GM19099 (cell line): ENCODE data around the gene TRIM24.

ENCODE experiments used
- POLR2A ChIP-seq: IDR thresholded peaks from 3 replicates; pipeline ENCODE4 v1.6.1; 2011; ENCODE audit warnings: low read depth; ENCODE audit not compliant: insufficient read length; ENCODE audit errors: extremely low read depth

Gene TRIM24

DNA sequence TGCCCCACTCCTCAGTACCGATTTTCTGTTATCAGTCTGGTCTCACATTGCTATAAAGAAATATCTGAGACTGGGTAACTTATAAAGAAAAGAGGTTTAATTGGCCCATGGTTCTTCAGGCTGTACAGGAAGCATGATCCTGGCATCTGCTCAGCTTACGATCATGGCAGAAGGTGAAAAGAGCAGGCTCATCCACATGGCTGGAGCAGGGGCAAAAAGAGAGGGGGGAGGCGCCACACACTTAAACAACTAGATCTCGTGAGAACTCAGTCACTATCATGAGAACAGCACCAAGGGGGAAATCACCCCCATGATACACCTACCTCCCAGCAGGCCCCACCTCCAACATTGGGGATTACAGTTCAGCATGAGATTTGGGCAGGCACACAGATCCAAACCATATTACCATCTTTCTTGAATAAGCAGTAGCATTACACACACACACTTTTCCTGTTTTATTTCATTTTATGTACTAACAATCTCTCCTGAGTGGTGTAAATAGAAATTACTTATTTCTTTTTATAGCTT is 53.3 kb downstream of the TRIM24 start:
- TF ChIP-seq POLR2A = no peak

DNA sequence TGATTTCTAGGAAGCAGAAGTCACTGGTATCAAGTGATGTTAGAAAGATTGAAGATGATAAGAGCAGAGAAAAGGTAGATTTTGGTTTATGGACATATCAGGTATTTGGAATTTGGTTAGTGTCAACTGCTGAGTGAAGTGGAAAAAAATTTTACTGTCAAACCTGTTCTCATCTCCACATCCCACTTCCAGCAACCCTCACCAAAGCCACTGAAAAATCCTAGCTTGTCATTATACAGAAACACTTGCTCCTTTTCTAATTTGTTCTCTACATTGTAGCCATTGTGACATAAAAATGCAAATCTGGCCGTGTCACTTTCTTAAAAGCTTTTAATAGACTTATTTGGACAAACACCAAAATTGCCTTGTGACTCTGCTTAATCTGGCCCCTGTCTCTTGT is 54.0 kb downstream of the TRIM24 start:
- TF ChIP-seq POLR2A = no peak

DNA sequence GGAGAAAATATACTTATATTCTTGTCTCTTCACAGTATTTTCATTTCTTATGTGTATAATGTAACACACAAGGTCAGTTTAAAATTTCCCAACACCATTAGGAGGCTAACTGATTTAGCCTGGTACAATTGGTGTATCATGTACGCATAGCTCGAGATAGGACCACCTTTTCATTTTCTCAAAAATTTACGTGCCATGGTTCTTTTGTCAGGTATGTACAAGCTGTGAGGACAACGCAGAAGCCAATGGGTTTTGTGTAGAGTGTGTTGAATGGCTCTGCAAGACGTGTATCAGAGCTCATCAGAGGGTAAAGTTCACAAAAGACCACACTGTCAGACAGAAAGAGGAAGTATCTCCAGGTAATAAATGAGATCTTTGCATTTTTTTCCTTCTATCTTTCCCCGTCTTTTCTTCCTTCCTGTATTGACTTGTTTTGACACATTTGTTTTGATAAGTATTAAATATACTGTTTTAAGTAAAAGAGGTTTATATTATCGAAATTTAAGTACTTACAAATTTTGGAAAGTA is 55.0 kb downstream of the TRIM24 start:
- no peak for TF ChIP-seq POLR2A

DNA sequence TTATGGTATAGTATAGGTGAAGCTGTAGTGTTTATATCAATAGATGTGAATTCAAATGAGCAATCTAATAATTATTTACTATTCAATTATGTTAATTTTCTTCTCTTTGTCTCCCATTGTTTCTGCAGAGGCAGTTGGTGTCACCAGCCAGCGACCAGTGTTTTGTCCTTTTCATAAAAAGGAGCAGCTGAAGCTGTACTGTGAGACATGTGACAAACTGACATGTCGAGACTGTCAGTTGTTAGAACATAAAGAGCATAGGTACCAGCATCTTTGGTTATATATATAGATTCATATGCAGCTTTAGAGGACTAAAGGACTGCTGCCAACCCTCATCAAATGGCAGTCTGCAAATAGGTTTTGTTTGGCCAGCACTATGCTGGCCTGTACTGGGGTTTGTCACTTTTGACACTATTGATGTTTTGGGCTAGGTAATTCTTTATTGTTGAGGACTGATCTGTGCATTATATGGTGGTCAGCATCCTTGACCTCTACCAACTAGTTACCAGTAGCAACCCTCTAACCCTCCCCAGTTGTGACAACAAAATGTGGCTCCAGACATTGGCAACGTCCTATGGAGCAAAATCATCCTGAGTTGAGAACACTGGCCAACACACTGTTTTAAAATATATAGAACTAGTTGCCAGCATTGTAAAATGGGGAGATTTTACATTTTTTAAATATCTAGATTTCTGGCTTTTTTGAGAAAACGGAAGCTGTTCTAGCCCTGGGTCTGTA is 59.2 kb downstream of the TRIM24 start:
- no peak for TF ChIP-seq POLR2A

DNA sequence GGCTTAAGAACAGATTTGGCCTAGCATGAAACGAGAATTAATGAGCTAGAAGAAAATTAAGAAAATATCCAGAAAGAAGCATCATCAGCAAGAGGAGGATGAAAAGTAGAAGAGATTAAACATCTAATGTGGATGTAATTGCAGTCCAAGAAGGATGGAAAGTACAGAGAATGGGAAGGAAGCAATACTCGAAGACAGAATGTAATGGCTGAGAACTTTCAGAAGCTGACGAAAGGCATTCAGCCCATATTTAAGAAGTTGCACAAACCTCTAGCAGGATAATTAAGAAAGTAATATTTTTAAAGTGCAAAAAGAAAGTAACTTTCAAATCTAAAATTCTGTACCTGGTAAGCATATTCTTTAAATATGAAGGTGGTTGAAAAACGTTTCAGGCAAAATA is 60.7 kb downstream of the TRIM24 start:
- no peak for TF ChIP-seq POLR2A

DNA sequence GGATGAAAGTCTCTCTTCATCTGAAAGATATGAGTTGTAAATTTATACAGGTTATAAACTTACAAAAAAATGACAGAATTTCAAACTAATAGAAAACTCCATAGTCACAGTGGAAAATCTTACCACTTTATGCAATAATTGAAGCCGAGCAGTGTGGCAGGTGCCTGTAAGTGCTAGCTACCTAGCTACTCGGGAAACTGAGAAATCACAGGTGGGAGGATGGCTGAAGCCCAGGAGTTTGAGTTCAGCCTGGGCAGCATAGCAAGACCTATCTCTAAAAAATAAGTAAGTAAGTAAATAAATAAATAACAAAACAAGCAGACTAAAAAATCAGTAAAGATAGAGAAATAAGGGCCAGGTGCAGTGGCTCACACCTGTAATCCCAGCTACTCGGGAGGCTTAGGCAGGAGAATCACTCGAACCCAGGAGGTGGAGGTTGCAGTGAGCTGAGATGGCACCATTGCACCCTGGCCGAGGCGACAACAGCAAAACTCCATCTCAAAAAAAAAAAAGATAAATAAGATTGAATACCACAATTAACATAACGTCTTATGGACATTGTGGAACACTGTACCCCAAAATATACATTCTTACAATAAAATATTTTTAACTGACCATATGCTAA is 61.9 kb downstream of the TRIM24 start:
- no peak for TF ChIP-seq POLR2A

DNA sequence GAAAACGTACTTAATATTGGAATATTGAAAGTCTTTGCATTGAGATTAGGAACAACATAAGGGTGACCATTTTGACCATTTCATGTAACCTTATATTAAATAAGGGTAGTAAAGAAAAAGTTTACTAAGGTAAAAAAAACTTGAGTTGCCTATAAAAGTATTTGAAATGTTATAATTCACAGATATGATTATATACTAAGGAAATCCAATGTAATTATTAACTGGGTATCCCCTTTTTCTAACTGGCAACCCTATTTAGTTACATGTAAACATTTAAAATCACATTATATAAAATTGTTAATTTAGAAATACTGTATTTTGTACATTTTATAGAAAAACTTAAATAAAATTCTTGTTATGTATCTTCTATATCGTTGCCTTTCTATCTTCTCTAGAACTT is 64.2 kb downstream of the TRIM24 start:
- no peak for TF ChIP-seq POLR2A

DNA sequence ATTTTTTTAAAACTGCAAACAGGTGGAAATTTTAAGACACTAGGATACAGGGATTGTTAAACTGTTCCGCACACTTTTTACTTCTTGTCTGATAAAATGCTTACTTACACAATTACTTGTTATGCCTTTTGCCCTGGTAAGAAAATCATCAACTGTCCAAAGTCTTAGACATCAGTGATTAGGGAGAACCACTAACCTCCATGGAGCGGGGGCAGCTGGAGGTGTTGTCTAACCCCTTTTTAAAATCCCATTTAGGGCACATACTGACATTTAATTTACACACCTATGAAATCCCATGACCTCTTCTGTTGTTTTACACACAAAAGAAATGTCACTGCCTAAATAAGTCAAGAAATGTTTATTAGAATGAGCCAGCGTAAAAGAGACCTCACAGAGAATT is 65.7 kb downstream of the TRIM24 start:
- TF ChIP-seq POLR2A = no peak

DNA sequence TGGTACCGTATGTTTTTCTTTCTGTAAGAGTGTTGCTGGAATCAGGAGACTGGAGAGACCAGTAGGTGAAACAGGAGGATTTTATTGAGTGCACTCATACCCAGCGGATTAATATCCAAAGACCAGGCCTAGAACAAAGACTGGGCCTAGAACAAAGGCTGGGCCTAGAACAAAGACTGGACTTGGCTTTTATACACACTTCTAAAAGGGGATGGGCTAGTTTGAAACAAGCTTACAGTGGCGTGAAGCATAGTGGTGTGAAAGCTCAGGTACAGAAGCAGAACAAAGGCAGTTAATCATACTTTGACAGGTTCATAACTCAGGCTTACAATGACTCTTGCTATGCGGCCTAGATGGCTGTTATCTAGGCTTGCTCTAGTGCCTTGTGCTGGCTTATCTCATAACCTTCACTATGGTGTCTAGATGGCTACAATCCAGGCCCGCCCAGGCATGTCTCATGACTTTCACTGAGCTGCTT is 67.7 kb downstream of the TRIM24 start:
- TF ChIP-seq POLR2A = no peak

DNA sequence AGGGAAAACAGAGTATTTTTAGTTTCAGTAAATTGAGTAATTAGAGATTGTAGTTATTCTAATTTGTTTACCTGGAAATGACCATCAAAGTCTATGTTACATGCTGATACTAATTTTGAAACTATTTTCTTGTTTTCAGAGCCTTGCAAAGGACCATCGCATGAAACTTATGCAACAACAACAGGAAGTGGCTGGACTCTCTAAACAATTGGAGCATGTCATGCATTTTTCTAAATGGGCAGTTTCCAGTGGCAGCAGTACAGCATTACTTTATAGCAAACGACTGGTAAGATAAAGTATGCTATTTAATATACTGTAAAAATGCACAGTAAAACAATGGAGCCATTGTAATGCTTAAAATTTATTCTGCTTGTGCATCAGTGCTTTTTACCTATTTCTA is 78.5 kb downstream of the TRIM24 start:
- no peak for TF ChIP-seq POLR2A

DNA sequence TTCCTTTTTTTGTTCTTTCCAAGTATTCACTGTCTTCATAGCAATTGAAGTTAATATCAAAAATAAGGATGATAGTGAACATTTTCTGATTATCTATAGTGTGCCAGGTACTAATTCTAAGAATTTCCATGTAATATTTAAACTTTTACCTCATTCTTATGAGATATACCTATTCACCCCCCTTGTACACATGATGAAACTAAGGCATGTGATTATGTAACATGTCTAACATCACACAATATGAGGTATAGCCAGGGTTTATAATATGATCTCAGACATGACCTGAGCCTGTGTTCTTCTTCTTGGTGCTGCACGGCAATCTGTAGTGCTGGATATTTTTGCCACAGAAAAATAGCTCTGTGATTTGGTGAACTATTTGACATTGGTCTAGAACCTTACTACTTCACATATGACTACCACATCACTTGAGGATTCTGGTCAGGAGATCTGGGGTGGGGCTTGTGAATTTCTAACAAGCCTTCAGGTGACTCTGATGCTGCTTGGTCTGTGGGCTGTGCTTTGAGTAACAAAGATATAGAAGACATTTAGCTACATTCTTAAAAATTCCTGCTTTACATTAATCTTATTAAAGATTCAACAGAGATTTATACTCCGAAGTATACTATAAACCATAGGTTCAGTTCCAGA is 79.1 kb downstream of the TRIM24 start:
- TF ChIP-seq POLR2A = no peak

DNA sequence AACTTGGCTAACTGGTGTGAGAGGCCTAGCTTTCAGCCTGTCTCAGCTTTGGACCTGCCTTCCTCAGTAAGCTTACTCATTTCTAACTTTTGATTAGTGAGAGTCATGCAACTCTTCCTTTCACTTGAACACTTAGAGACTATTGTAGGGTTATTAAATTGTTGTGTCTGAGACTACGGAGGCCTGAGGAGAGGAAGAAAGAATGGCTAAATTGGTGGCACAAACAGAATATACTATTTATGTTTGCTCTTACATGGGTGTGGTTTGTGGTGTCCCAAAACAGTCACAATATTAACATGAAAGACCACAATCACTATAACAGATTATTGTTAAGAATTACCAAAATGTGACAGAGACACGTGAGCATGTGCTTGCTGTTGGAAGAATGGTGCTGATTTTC is 82.1 kb downstream of the TRIM24 start:
- TF ChIP-seq POLR2A = no peak

DNA sequence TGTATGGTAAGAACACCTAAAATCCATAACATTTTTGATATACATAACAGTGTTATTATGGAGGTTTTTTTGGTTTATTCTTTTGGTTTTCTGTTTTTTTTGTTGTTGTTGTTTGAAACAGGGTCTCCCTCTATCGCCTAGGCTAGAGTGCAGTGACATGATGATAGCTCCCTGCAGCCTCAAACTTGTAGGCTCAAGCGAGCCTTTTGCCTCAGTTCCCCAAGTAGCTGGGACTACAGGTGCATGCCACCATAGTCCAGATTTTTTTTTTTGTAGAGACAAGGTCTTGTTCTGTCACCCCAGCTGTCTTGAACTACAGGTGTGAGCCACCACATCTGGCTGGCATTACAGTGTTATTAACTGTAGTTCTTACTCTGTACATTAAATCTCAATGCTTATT is 83.7 kb downstream of the TRIM24 start:
- no peak for TF ChIP-seq POLR2A

DNA sequence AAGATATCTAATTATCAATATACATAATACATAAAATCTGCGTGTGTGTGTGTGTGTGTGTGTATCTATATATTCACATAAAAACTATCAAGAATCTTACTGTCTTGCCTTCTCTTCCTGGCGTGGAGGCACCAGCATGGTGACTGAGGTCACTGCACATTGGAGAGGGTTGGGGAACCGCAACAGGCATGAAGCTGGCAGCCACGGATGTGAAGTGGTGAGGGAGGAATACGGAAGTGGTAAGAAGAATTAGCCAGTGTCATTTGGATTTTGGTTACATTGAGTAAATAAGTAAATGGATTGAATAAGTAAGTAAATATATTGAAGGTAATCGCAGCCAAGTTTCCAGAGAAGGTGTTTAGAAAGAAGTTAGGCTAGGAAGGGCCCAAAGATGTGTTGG is 85.1 kb downstream of the TRIM24 start:
- no peak for TF ChIP-seq POLR2A

DNA sequence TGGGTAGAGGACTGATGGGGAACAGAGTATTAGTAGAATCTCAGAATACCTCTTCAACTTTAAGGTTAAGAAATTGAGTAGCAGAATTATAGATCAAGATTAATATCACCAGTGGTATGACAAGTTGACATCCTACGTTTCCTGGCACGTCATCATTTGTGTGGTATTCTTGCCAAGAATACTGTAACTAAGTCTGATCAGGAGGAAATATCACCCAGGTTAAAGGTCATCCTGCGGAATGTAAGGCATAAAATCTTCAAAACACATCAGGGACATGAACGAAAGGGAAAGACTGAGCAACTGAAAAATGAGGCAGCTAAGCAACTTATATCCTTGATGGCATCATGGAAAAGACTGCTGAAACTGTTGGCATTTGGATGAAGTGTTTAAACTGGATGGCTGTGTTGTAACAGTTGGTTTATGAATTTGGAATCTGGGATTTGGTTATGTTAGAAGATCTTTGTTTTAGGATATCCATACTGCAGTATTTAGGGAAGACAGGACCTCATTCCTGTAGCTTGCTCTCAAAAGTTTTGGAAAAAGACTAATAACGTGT is 86.1 kb downstream of the TRIM24 start:
- no peak for TF ChIP-seq POLR2A
